ENCODE data around the gene ANK2.

DNA sequence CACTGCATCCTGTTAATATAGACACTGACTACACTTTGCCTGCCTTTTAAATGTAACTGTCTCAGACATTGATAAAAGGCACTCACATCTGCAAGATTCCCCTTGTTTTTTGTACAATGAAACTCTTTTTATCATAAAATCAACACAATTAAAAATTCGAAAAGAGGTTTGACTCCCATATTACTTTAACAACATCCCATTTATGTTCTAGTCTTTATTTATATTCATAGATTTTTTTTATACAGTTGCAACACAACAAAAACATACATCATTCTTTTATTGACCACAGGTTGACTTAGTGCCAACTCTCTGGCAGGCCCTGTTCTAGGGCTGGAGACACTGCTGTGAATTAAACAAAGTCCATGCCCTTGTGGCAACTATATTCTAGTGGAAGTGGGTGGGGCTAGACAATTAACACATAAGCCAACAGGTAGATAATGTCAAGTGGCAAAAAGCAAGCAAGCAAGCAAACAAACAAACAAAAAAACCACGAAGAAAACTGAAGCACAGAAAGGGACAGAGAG lies 36.8 kb downstream of the ANK2 start:
- no peak for TF ChIP-seq CTCF (IDR thresholded peaks at IDR 0.05)
- TF ChIP-seq POLR2AphosphoS5 (IDR thresholded peaks at IDR 0.05; ENCODE audit: low read depth, low read length), result no peak
- no peak for TF ChIP-seq REST (IDR thresholded peaks at IDR 0.05; ENCODE audit: insufficient read depth in 1 of 2, low read depth in 2 of 2, low read length in 1 of 2)
- TF ChIP-seq SIN3A (IDR thresholded peaks at IDR 0.05; ENCODE audit: borderline replicate concordance, insufficient read depth, low read depth, low read length), result no peak

Measured in Panc1 (cell line).